Smooth muscle cell (in vitro differentiated cells): ENCODE data around the gene CCNA1. TPM values are rescaled to one million over a fixed set of nuclear protein-coding genes. Genes with fewer than 3 reads are reported as not detected.

Experiments used
- DNase-seq: peaks from one replicate; lab custom pipeline; 2025; ENCODE audit not compliant: unreplicated experiment; lab: John Stamatoyannopoulos, UW
- H2AFZ ChIP-seq: fragments of 200-600 bp; sonication (generic); 2 replicates; pipeline ENCODE4 v1.6.0; 2016; ENCODE audit warnings: antibody characterized with exemption, low read depth, mild to moderate bottlenecking
- H3F3A ChIP-seq: fragments of 200-600 bp; sonication (generic); 2 replicates; pipeline ENCODE4 v1.6.0; 2017; ENCODE audit warnings: antibody characterized with exemption, low read depth
- H3K27ac ChIP-seq: fragments of 200-600 bp; sonication (generic); 2 replicates; pipeline ENCODE4 v1.5.1; 2016; ENCODE audit warnings: low read depth, mild to moderate bottlenecking
- H3K27me3 ChIP-seq: fragments of 200-600 bp; sonication (generic); 2 replicates; pipeline ENCODE4 v1.6.1; 2016; ENCODE audit warnings: low read depth, mild to moderate bottlenecking
- H3K36me3 ChIP-seq: fragments of 200-600 bp; sonication (generic); 2 replicates; pipeline ENCODE4 v1.5.1; 2016; ENCODE audit warnings: low read depth
- H3K4me1 ChIP-seq: fragments of 200-600 bp; sonication (generic); 2 replicates; pipeline ENCODE4 v1.5.1; 2016; ENCODE audit warnings: low read depth
- H3K4me2 ChIP-seq: fragments of 200-600 bp; sonication (generic); 2 replicates; pipeline ENCODE4 v1.6.0; 2016; ENCODE audit warnings: mild to moderate bottlenecking
- H3K4me3 ChIP-seq: fragments of 200-600 bp; sonication (generic); 2 replicates; pipeline ENCODE4 v1.5.1; 2016; ENCODE audit warnings: mild to moderate bottlenecking
- H3K79me2 ChIP-seq: fragments of 200-600 bp; sonication (generic); 2 replicates; pipeline ENCODE4 v1.6.0; 2016; ENCODE audit warnings: low read depth, mild to moderate bottlenecking
- H3K9ac ChIP-seq: fragments of 200-600 bp; sonication (generic); 2 replicates; pipeline ENCODE4 v1.6.0; 2016; ENCODE audit warnings: low read depth
- H3K9me3 ChIP-seq: fragments of 200-600 bp; sonication (generic); replicated peaks from 2 replicates; pipeline ENCODE4 v1.5.1; 2016; ENCODE audit warnings: low read depth
- H4K20me1 ChIP-seq: fragments of 200-600 bp; sonication (generic); 2 replicates; pipeline ENCODE4 v1.6.0; 2016; ENCODE audit warnings: low read depth
- WGBS: methylation state at CpG from one replicate; pipeline ENCODE4 v1.1.7; 2016; ENCODE audit warnings: low lambda C conversion rate; 5-methylcytosine and 5-hydroxymethylcytosine counted together
- polyA plus RNA-seq: library from polyadenylated mRNA; unstranded; fragments of >200 nt; fragmentation: Nextera tagmentation; extraction: Ambion mirVana; gene quantifications from 2 replicates; pipeline ENCODE4 v1.2.1, GENCODE V29; 2016
- total RNA-seq: library from RNA; depleted of rRNA; stranded (reverse); fragments of >200 nt; gene quantifications from 2 replicates; pipeline ENCODE4 v1.2.3, GENCODE V29; 2014
- TF ChIP-seq, protein P1 (sequence below): fragments of 200-600 bp; sonication (generic); IDR thresholded peaks from 2 replicates; pipeline ENCODE4 v1.5.1; 2017; ENCODE audit warnings: borderline replicate concordance, mild to moderate bottlenecking, antibody characterized with exemption; ENCODE audit not compliant: insufficient read depth, poor library complexity, severe bottlenecking

Gene CCNA1
- total RNA-seq = 0.63 and 1.1 TPM in 2 replicates
- polyA plus RNA-seq = not detected in 2 replicates

DNA sequence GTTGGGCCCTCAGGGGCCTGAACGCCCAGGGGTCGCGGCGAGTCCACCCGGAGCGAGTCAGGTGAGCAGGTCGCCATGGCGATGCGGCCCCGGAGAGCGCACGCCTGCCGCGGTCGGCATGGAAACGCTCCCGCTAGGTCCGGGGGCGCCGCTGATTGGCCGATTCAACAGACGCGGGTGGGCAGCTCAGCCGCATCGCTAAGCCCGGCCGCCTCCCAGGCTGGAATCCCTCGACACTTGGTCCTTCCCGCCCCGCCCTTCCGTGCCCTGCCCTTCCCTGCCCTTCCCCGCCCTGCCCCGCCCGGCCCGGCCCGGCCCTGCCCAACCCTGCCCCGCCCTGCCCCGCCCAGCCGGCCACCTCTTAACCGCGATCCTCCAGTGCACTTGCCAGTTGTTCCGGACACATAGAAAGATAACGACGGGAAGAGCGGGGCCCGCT lies at the start of gene CCNA1:
Gene CCNA1 (plus strand): TSS at position 390 of the 439 bp plus-strand sequence. CDS start 562 bp downstream, outside the sequence.
- Histone ChIP-seq H2AFZ (peak within 1 kb of the TSS; percentile 89), H3K27me3 (peaks cover 79% of the 10 kb centered on the region), H3K4me2 (peak within 1 kb of the TSS; percentile 98), H3K79me2 (no peaks in the 10 kb centered on the region), H3K4me3 (peak within 1 kb of the TSS; percentile 59), H3K27ac (no peak within 1 kb of the TSS), H3K4me1 (peaks cover 9% of the 10 kb centered on the region), H3F3A (no peaks in the 10 kb centered on the region), H3K9me3 (no peaks in the 10 kb centered on the region), H3K36me3 (no peaks in the 10 kb centered on the region), H3K9ac (no peak within 1 kb of the TSS), H4K20me1 (no peaks in the 10 kb centered on the region)
- under 1% methylated on average over 42 of the region's 46 CpGs for WGBS
- DNase-seq = no peak
- TF ChIP-seq, protein P1, sequence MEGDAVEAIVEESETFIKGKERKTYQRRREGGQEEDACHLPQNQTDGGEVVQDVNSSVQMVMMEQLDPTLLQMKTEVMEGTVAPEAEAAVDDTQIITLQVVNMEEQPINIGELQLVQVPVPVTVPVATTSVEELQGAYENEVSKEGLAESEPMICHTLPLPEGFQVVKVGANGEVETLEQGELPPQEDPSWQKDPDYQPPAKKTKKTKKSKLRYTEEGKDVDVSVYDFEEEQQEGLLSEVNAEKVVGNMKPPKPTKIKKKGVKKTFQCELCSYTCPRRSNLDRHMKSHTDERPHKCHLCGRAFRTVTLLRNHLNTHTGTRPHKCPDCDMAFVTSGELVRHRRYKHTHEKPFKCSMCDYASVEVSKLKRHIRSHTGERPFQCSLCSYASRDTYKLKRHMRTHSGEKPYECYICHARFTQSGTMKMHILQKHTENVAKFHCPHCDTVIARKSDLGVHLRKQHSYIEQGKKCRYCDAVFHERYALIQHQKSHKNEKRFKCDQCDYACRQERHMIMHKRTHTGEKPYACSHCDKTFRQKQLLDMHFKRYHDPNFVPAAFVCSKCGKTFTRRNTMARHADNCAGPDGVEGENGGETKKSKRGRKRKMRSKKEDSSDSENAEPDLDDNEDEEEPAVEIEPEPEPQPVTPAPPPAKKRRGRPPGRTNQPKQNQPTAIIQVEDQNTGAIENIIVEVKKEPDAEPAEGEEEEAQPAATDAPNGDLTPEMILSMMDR = no peak

DNA sequence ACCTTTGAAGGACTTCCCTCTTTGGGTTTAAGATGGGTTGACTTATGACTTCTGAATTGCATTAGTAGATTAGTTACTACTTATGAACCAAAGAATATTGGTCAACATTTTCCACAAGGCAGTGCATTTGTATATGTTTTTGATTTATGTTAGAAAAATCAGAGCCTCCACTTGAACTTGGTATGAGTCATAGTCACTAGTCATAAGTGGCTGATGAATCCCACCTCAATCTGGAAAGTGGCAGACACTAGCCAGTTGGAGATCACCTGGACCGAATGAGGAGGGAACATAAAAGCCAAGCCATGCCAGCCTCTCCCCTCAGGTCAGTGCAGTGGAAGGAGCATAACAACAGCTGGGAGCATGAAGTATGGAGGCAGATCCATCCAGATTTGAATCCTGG lies 46.8 kb upstream of the CCNA1 start:
- no peak for DNase-seq
- no peak overlapping the region for H3K27ac ChIP-seq
- H3K79me2 ChIP-seq = no peaks in the 10 kb centered on the region
- WGBS = 88% methylated on average over 1 of the region's 1 CpG
- H3K4me1 ChIP-seq = no peaks in the 10 kb centered on the region
- H3K36me3 ChIP-seq = no peaks in the 10 kb centered on the region
- H3K4me2 ChIP-seq = no peak overlapping the region
- H2AFZ ChIP-seq = no peak overlapping the region
- no peaks in the 10 kb centered on the region for H3K27me3 ChIP-seq
- TF ChIP-seq, protein P1 = no peak
- no peak overlapping the region for H3K9ac ChIP-seq
- H4K20me1 ChIP-seq = no peaks in the 10 kb centered on the region
- H3F3A ChIP-seq = no peaks in the 10 kb centered on the region
- no peaks in the 10 kb centered on the region for H3K9me3 ChIP-seq
- H3K4me3 ChIP-seq = no peak overlapping the region

DNA sequence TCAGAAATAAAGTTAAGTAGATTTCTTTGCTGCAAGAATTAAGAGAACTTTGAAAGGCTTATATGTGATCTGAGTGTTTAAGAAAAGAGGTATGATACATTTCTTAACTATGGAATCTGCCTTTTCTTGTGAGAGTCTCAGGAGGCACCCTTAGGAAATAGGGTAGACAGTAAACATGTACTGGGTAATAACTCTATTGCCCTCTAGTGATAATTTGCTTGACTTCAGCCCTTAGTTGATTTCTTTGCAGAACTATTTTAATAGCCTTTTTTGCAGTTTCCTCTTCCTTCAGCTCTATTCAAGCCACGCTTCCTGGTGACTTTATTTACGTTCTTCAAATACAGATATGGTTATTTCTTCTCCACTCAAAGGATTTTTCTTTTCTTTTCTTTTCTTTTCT lies 37.0 kb upstream of the CCNA1 start:
- Histone ChIP-seq H3K27ac (no peak overlapping the region), H3K9ac (no peak overlapping the region), H3K4me1 (no peaks in the 10 kb centered on the region), H3K36me3 (no peaks in the 10 kb centered on the region), H3F3A (no peaks in the 10 kb centered on the region), H3K4me2 (no peak overlapping the region), H2AFZ (no peak overlapping the region), H3K4me3 (no peak overlapping the region), H3K79me2 (no peaks in the 10 kb centered on the region), H3K27me3 (no peaks in the 10 kb centered on the region), H3K9me3 (no peaks in the 10 kb centered on the region), H4K20me1 (no peaks in the 10 kb centered on the region)
- WGBS = 83% methylated on average over 2 of the region's 2 CpGs
- no peak for DNase-seq
- TF ChIP-seq, protein P1 = peak; percentile 40

DNA sequence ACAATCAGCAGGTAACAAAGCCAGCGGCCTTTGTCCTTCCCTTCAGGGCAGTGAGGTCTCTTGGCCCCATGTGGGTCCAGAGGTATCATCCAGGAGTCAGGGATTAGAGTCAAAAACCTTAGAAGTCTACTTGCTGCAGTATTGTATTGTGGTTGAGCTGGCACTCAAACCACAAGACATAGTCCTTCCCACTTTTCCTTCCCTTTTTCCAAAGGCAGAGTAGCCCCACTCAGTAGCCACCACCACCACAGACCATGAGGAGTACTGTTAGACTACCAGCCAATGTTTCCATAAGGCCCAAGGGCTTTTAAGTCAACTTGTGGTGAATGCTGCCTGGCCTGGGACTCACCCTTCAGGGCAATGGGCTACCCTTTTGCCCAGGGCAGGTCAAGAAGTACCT lies 27.1 kb upstream of the CCNA1 start:
- no peak for DNase-seq
- H3K4me1 ChIP-seq = no peaks in the 10 kb centered on the region
- H3K27me3 ChIP-seq = no peaks in the 10 kb centered on the region
- H3K36me3 ChIP-seq = no peaks in the 10 kb centered on the region
- 86% methylated on average over 1 of the region's 1 CpG for WGBS
- H3K9ac ChIP-seq = no peak overlapping the region
- no peaks in the 10 kb centered on the region for H3K79me2 ChIP-seq
- no peak overlapping the region for H3K4me3 ChIP-seq
- no peaks in the 10 kb centered on the region for H3F3A ChIP-seq
- no peaks in the 10 kb centered on the region for H3K9me3 ChIP-seq
- TF ChIP-seq, protein P1 = no peak
- no peak overlapping the region for H3K4me2 ChIP-seq
- no peak overlapping the region for H2AFZ ChIP-seq
- H3K27ac ChIP-seq = no peak overlapping the region
- no peaks in the 10 kb centered on the region for H4K20me1 ChIP-seq
